Ascending aorta (tissue), 2 donors: Measurements from ENCODE around the gene C10orf62. TPM values are rescaled to one million over a fixed set of nuclear protein-coding genes. Genes with fewer than 3 reads are reported as not detected.

ENCODE experiments used
- DNase-seq, 2 donors: peaks; one replicate each; pipeline ENCODE4 v3.0.0-alpha.2; 2019; ENCODE audit warnings: low spot score in 2 of 2
- H3K27ac ChIP-seq, 2 donors: fragments of 200-600 bp; sonication (generic); one replicate each; pipeline ENCODE4 v1.5.1; 2016 to 2017; ENCODE audit warnings: mild to moderate bottlenecking in 1 of 2
- H3K27me3 ChIP-seq: fragments of 200-600 bp; sonication (generic); one replicate; pipeline ENCODE4 v1.5.1; 2017
- H3K36me3 ChIP-seq, 2 donors: fragments of 200-600 bp; sonication (generic); one replicate each; pipeline ENCODE4 v1.5.1; 2016
- H3K4me1 ChIP-seq, 2 donors: fragments of 200-600 bp; sonication (generic); one replicate each; pipeline ENCODE4 v1.5.1; 2016 to 2017; ENCODE audit warnings: mild to moderate bottlenecking in 1 of 2
- H3K4me3 ChIP-seq, 2 donors: fragments of 200-600 bp; sonication (generic); one replicate each; pipeline ENCODE4 v1.5.1; 2016 to 2017; ENCODE audit warnings: mild to moderate bottlenecking in 1 of 2
- H3K9me3 ChIP-seq, 2 donors: fragments of 200-600 bp; sonication (generic); one replicate each; pipeline ENCODE4 v1.5.1; 2016
- CTCF ChIP-seq, 3 experiments: fragments of 200-600 bp in 2 of 3; fragments of 450-650 bp in 1 of 3; sonication (generic) in 2 of 3; IDR thresholded peaks; one replicate each; pipeline ENCODE4 v1.5.1; 2016 to 2019; ENCODE audit warnings: antibody characterized with exemption in 3 of 3, mild to moderate bottlenecking in 1 of 3, moderate library complexity in 1 of 3
- intact Hi-C: fragments of 100-400 bp; cut with DNase I; formaldehyde crosslinking; loops from one replicate; pipeline ENCODE4 v1.15.1; 2023
- total RNA-seq: library from RNA; depleted of rRNA; stranded (reverse); fragments of >200 nt; gene quantifications from one replicate; pipeline ENCODE4 v1.1.0, GENCODE V29; 2016

Gene C10orf62
- total RNA-seq, 1 donor from 2014 or later = not detected

- Histone ChIP-seq H3K4me1 (peaks cover 7 to 23% of the 10 kb centered on the region in 2 donors), H3K27ac (no peak overlapping the region), H3K9me3 (no peaks in the 10 kb centered on the region), H3K4me3 (no peak overlapping the region), H3K27me3 (no peaks in the 10 kb centered on the region), H3K36me3 (no peaks in the 10 kb centered on the region)
- TF ChIP-seq CTCF (IDR thresholded peaks at IDR 0.05) = no peak
- intact Hi-C loops = no loop called here
- no peak for DNase-seq
These were observed 42.3 kb upstream of the C10orf62 start for GRCh38 chr10:97547271-97547600.

- intact Hi-C loops = no loop called here
- Histone ChIP-seq H3K27ac (no peak overlapping the region), H3K4me3 (no peak overlapping the region), H3K9me3 (no peaks in the 10 kb centered on the region), H3K27me3 (no peaks in the 10 kb centered on the region), H3K4me1 (peaks cover under 1 to 16% of the 10 kb centered on the region in 2 donors), H3K36me3 (no peaks in the 10 kb centered on the region)
- TF ChIP-seq CTCF (IDR thresholded peaks at IDR 0.05) = no peak
- DNase-seq = no peak
These were observed 41.6 kb upstream of the C10orf62 start for GRCh38 chr10:97547962-97548361.

- TF ChIP-seq CTCF (IDR thresholded peaks at IDR 0.05) = no peak
- Histone ChIP-seq H3K36me3 (no peaks in the 10 kb centered on the region), H3K9me3 (no peaks in the 10 kb centered on the region), H3K4me3 (no peak overlapping the region), H3K27ac (no peak overlapping the region), H3K27me3 (no peaks in the 10 kb centered on the region), H3K4me1 (peaks cover 0 to 13% of the 10 kb centered on the region in 2 donors)
- intact Hi-C loops = no loop called here
- no peak for DNase-seq
These were observed 40.6 kb upstream of the C10orf62 start for GRCh38 chr10:97548828-97549455.

GRCh38 chr10:97549587-97550322, 39.8 kb upstream of the C10orf62 start:
- intact Hi-C loops = no loop called here
- Histone ChIP-seq H3K4me3 (no peak overlapping the region), H3K27ac (peak overlapping the region in 1 of 2 donors; percentile 50), H3K4me1 (peaks cover 0 to 8% of the 10 kb centered on the region in 2 donors), H3K27me3 (no peaks in the 10 kb centered on the region), H3K9me3 (no peaks in the 10 kb centered on the region), H3K36me3 (no peaks in the 10 kb centered on the region)
- no peak for DNase-seq
- no peak for TF ChIP-seq CTCF (IDR thresholded peaks at IDR 0.05)

- H3K4me3 ChIP-seq = no peak overlapping the region
- no peaks in the 10 kb centered on the region for H3K36me3 ChIP-seq
- H3K27me3 ChIP-seq = no peaks in the 10 kb centered on the region
- DNase-seq = no peak
- TF ChIP-seq CTCF (IDR thresholded peaks at IDR 0.05) = no peak
- H3K27ac ChIP-seq = peak overlapping the region in 1 of 2 donors; percentile 50
- peaks cover 0 to 8% of the 10 kb centered on the region in 2 donors for H3K4me1 ChIP-seq
- intact Hi-C loops = no loop called here
- H3K9me3 ChIP-seq = no peaks in the 10 kb centered on the region
These were observed 39.0 kb upstream of the C10orf62 start for GRCh38 chr10:97550336-97551149.
